HepG2 (cell line): ENCODE data around the gene PRR22. TPM values are rescaled to one million over a fixed set of nuclear protein-coding genes. Genes with fewer than 3 reads are reported as not detected.

Experiments used
- AGO1 ChIP-seq: fragments of 200-400 bp; formaldehyde crosslinking; IDR thresholded peaks from 2 replicates; pipeline ENCODE4 v1.6.1; 2017; ENCODE audit warnings: mild to moderate bottlenecking, low read depth, low read length, moderate library complexity; ENCODE audit not compliant: poor library complexity, severe bottlenecking
- CREB1 ChIP-seq, 2 experiments: fragments of 450-650 bp in 1 of 2; IDR thresholded peaks; 2 replicates each; pipeline ENCODE4 v1.6.1; 2016 to 2017; ENCODE audit warnings: control low read depth in 1 of 2, mild to moderate bottlenecking in 1 of 2, missing compliant biosample characterization in 1 of 2, missing genetic modification characterization in 1 of 2
- FOXK1 ChIP-seq: sonication (generic); formaldehyde crosslinking; IDR thresholded peaks from 2 replicates; pipeline ENCODE4 v1.4.0; 2020; ENCODE audit warnings: low read depth, missing genetic modification reagents, borderline replicate concordance
- HOXD1 ChIP-seq: sonication (generic); formaldehyde crosslinking; IDR thresholded peaks from 2 replicates; pipeline ENCODE4 v1.5.0; 2020; ENCODE audit warnings: missing genetic modification reagents
- KLF13 ChIP-seq: sonication (generic); formaldehyde crosslinking; IDR thresholded peaks from 2 replicates; pipeline ENCODE4 v1.4.0; 2020; ENCODE audit warnings: mild to moderate bottlenecking, missing genetic modification reagents
- MIXL1 ChIP-seq: IDR thresholded peaks from 2 replicates; pipeline ENCODE4 v1.6.1; 2016
- MLXIP ChIP-seq: sonication (generic); formaldehyde crosslinking; IDR thresholded peaks from 2 replicates; pipeline ENCODE4 v1.9.0; 2021; ENCODE audit warnings: missing genetic modification reagents, borderline replicate concordance
- NCOA5 ChIP-seq: sonication (generic); formaldehyde crosslinking; IDR thresholded peaks from 2 replicates; pipeline ENCODE4 v1.4.0; 2020; ENCODE audit warnings: missing genetic modification reagents
- NFATC3 ChIP-seq: sonication (generic); formaldehyde crosslinking; IDR thresholded peaks from 2 replicates; pipeline ENCODE4 v1.5.1; 2020; ENCODE audit warnings: mild to moderate bottlenecking, missing genetic modification reagents
- PTBP1 ChIP-seq: fragments of 200-400 bp; formaldehyde crosslinking; IDR thresholded peaks from 2 replicates; pipeline ENCODE4 v1.6.1; 2018; ENCODE audit warnings: low read length, low read depth; ENCODE audit not compliant: poor library complexity, severe bottlenecking
- SATB2 ChIP-seq: sonication (generic); formaldehyde crosslinking; IDR thresholded peaks from 2 replicates; pipeline ENCODE4 v1.5.0; 2020; ENCODE audit warnings: missing genetic modification reagents
- STAT5B ChIP-seq: sonication (generic); formaldehyde crosslinking; IDR thresholded peaks from 2 replicates; pipeline ENCODE4 v1.4.0; 2020; ENCODE audit warnings: missing genetic modification reagents
- ZFP90 ChIP-seq: sonication (generic); formaldehyde crosslinking; IDR thresholded peaks from 2 replicates; pipeline ENCODE4 v1.8.0; 2022; ENCODE audit warnings: missing genetic modification reagents, mild to moderate bottlenecking, inconsistent platforms, borderline replicate concordance
- ZMYM3 ChIP-seq: sonication (generic); formaldehyde crosslinking; IDR thresholded peaks from 2 replicates; pipeline ENCODE4 v1.5.1; 2020; ENCODE audit warnings: mild to moderate bottlenecking, missing genetic modification reagents
- ZNF20 ChIP-seq: sonication (generic); formaldehyde crosslinking; IDR thresholded peaks from 2 replicates; pipeline ENCODE4 v1.4.0; 2020; ENCODE audit warnings: mild to moderate bottlenecking, moderate library complexity, missing genetic modification reagents
- ZNF350 ChIP-seq: sonication (generic); formaldehyde crosslinking; IDR thresholded peaks from 2 replicates; pipeline ENCODE4 v1.4.0; 2020; ENCODE audit warnings: mild to moderate bottlenecking, low read depth, missing genetic modification reagents, borderline replicate concordance
- ZNF460 ChIP-seq: sonication (generic); formaldehyde crosslinking; IDR thresholded peaks from 2 replicates; pipeline ENCODE4 v1.5.1; 2020; ENCODE audit warnings: missing genetic modification reagents, mild to moderate bottlenecking, borderline replicate concordance
- ZNF761 ChIP-seq: sonication (generic); formaldehyde crosslinking; conservative IDR thresholded peaks from 2 replicates; pipeline ENCODE4 v1.4.0; 2020; ENCODE audit warnings: mild to moderate bottlenecking, missing genetic modification reagents
- polyA plus RNA-seq, 8 experiments: library from polyadenylated mRNA; depleted of rRNA in 3 of 8; stranded (reverse) in 7 of 8; unstranded in 1 of 8; fragments of >200 nt; fragmentation: Illumina TruSeq in 4 of 8; extraction: Trizol in 4 of 8; gene quantifications; 2 replicates each; pipeline versions ENCODE4 v1.2.1 to v1.2.3, GENCODE V29; 2011 to 2016; ENCODE audit warnings: low read depth in 4 of 8, missing spikeins in 1 of 8, mixed read lengths in 1 of 8; ENCODE audit not compliant: insufficient read depth in 1 of 8
- total RNA-seq, 5 experiments: library from RNA; depleted of rRNA; stranded (reverse); fragments of >200 nt; fragmentation: Illumina TruSeq; extraction: Trizol; gene quantifications; 2 replicates each; pipeline ENCODE4 v1.2.3, GENCODE V29; 2016; ENCODE audit warnings: low read depth in 1 of 5
- TF ChIP-seq, protein P1 (sequence below): sonication (generic); formaldehyde crosslinking; IDR thresholded peaks from 2 replicates; pipeline ENCODE4 v1.5.1; 2020; ENCODE audit warnings: missing genetic modification reagents, mild to moderate bottlenecking, borderline replicate concordance
- TF ChIP-seq, protein P2 (sequence below): sonication (generic); formaldehyde crosslinking; conservative IDR thresholded peaks from 2 replicates; pipeline ENCODE4 v1.5.0; 2020; ENCODE audit warnings: missing genetic modification reagents

The PRR22 gene
- total and polyA plus RNA-seq, 2 of the 13 experiments (the other 11 are each of a cell fraction or from before 2014, with no cell fraction given) = 0.84 to 2.3 TPM

DNA sequence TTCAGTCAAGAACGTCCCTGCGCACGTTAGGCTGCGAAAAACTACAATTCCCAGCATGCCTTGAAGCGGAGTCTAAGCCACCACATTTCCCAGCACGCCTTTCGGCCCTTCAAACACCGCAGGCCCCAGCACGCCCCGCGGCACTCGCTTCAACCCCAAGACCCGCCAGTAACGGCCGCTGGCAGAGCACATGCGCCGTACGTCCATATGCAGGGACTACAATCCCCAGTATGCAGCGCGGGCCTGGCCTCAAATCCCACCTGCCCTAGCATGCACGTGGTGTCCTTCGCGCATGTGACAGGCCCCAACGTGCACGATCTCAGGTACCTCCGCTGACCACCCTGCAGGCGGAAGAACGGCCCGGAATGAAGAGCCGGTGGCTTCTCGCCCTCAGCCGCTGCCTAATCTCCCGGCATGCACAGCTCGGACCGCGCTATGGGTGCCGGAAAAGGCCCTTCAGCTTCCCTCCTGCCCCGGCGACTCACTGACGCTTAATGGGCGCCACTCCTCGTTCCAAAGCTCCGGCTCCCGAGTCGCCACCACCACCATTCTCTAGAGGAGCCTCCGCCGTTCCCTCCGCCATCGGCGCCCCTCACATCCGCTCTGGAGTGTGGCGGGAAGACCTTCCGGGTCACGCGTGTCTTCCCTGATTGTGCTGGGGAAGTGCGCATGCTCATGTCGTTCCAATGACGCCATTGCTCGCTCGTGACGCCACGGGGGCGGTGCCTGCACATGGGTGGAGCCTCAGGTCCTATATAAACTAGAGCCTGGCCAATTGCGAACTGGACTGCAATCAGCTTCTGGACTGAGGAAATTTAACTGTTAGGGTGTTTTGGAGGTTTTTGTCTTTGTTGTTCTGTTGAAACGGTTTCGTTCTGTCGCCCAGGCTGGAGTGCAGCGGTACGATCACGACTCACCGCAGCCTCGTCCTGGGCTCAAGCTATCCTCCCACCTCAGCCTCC, 6.3 kb upstream of the PRR22 start, which contains the start of gene DUS3L (continued):
- TF ChIP-seq FOXK1 (CRISPR knock-in tag) (peak; percentile 44; the same call in 1 of the 2 replicates), ZNF761 (peak; percentile 62; the same call in 1 of the 2 replicates), ZFP90 (CRISPR knock-in tag) (no peak; the same call in 1 of the 2 replicates), CREB1 (IDR thresholded peaks at IDR 0.05) (peak; percentile 93), CREB1 (CRISPR knock-in tag; IDR thresholded peaks at IDR 0.05) (peak; percentile 93), MIXL1 (CRISPR knock-in tag) (no peak), SATB2 (CRISPR knock-in tag) (no peak), PTBP1 (no peak), AGO1 (peak; percentile 69), STAT5B (CRISPR knock-in tag) (peak; percentile 20; the same call in 1 of the 2 replicates), MLXIP (CRISPR knock-in tag) (no peak), KLF13 (CRISPR knock-in tag) (0 out of 2 replicates have a peak, but pooled peaks have one; percentile 86), NCOA5 (CRISPR knock-in tag) (no peak), ZNF460 (peak; percentile 80; the same call in 1 of the 2 replicates), ZNF20 (no peak), HOXD1 (CRISPR knock-in tag) (no peak), NFATC3 (CRISPR knock-in tag) (peak; percentile 60), ZMYM3 (CRISPR knock-in tag) (peak; percentile 13; the same call in 1 of the 2 replicates), ZNF350 (peak; percentile 94)
- TF ChIP-seq, protein P1, sequence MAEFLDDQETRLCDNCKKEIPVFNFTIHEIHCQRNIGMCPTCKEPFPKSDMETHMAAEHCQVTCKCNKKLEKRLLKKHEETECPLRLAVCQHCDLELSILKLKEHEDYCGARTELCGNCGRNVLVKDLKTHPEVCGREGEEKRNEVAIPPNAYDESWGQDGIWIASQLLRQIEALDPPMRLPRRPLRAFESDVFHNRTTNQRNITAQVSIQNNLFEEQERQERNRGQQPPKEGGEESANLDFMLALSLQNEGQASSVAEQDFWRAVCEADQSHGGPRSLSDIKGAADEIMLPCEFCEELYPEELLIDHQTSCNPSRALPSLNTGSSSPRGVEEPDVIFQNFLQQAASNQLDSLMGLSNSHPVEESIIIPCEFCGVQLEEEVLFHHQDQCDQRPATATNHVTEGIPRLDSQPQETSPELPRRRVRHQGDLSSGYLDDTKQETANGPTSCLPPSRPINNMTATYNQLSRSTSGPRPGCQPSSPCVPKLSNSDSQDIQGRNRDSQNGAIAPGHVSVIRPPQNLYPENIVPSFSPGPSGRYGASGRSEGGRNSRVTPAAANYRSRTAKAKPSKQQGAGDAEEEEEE (CRISPR knock-in tag) = no peak
- TF ChIP-seq, protein P2, sequence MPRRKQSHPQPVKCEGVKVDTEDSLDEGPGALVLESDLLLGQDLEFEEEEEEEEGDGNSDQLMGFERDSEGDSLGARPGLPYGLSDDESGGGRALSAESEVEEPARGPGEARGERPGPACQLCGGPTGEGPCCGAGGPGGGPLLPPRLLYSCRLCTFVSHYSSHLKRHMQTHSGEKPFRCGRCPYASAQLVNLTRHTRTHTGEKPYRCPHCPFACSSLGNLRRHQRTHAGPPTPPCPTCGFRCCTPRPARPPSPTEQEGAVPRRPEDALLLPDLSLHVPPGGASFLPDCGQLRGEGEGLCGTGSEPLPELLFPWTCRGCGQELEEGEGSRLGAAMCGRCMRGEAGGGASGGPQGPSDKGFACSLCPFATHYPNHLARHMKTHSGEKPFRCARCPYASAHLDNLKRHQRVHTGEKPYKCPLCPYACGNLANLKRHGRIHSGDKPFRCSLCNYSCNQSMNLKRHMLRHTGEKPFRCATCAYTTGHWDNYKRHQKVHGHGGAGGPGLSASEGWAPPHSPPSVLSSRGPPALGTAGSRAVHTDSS (CRISPR knock-in tag) = no peak
